Cortex of kidney (tissue), 1 donor: ENCODE results near the gene FRMD4A.
"Not testable (repeated sequence)": the region's sequence is repeated elsewhere in the genome, so short reads cannot be mapped to it uniquely, and the experiment has no call there.

Experiments used
- DNase-seq: peaks from one replicate; lab custom pipeline; 2025; lab: John Stamatoyannopoulos, UW

Gene FRMD4A

DNA sequence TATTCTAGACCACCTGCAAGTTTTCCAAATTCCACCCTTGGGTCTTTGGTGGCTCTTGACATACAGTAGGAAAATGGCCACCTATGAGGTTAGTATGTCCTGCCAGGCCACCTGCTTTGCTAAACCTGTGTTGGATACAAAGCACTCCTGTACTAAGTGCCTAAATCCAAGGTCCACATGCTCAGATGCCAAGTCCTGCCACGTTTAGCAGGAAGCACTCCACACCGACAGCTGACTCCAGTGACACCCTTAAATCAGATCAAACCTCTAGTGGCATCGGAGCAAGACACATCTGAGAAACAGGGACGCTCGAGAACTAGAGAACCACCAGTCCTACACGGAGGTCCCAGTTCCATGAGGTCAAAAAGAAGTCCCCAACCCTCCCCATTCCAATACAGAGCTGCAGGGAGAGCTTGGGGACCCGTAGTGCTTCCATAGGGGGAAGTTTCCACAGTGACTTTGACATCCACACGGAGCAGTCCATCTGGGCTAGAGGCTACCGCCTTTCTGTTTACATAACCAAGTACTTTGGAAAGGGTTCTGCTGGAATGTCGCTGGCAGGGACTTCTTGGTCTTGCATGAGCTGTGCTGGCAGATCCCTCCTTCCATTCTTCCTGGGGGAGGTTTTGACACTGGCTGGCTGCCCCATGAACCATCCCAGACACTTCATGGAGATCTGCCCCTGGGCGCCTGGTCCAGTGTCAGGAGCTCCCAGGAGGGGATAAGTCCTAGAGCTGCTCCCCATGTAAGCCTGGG, 453.4 kb downstream of the FRMD4A start:
- DNase-seq: no peak

DNA sequence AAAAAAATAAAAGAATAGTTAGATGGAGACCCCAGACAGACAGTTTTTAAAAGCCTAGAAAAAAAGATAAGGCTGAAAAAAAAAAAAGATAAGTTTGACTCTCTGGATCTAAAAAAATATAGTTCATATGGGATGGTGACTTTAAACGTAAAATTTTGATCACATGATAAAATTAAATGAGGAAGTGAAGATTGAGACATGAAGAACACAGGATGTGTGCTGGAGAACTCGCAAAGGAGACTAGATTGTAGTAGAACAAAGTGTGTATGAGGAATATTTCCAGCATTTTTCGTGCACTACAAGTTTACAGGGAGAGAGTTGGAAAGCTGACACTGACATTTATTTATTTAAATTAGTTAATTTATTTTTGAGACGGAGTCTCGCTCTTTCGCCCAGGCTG, 457.5 kb downstream of the FRMD4A start:
- DNase-seq: no peak

DNA sequence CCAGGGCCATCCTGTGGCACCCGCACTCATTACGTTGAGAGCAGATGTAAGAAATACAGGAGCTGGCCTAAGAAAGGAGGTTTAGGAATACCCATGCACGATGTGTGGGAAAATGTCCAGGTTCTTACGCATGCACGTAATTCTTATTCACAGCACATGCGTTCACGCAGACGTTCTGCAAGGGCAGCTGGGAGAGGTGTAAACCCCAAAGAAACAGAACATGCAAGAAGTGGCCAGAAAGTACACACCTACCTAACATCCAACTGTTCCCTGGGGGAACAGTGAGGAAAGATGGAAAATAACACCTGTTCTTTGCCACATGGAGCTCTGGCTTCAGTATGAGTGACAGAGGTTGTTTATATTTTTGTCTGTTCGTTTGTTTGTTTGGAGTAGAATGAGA, 458.3 kb downstream of the FRMD4A start:
- no peak for DNase-seq

DNA sequence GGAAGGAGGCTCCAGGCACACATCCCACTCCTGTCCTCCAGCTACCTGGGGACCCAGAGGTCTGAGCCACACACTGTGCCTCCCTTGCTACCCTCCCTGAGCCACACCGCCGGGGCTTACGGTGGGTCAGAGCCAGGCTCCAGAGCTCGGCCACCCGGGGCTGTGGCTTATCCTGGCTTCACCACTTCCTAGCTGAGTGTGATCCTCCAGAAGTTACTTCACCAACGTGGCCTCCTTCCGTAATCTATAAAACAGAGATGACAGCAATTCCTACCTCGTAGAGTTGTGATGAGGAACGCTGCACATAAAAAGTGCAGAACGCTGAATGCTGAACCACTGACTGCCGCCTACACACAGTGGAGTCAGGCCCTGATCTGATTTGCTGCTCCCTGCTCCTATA, 458.9 kb downstream of the FRMD4A start:
- DNase-seq: no peak

DNA sequence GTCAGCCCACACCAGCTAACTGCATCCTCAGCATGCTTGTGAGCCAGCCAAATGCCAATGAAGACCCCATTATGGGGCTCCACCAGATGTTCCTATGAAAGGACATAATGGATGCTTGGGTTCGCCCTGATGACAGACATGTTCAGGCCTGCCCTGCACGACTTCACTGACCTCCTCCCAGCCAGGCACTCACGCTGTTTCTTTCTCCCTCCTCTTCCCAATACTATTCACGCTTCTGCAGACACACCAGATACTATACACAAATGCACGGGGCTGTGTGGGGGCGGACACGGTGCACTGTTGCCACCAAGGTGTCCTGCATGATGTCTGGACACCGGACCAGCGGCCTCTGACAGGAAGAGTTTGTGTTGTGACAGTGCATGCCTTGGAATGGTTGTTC, 459.7 kb downstream of the FRMD4A start:
- DNase-seq: no peak

DNA sequence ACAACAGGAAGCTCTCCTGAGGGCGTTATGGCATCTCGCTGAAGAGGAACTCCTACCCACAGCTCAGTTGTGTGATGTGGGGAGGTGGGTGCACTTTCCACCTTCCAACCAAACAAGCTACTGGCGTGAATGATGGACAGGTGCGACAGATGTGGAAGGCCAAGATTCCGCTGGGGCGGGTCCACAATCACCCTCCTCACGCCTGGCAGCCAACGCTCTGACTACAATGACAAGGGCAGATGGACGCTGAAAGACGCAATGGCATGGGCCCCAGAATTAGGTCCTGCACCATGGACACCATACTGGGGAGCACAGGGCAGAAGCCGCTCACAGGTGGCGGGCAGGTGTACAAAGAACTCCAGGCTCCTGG, 461.4 kb downstream of the FRMD4A start:
- no peak for DNase-seq

DNA sequence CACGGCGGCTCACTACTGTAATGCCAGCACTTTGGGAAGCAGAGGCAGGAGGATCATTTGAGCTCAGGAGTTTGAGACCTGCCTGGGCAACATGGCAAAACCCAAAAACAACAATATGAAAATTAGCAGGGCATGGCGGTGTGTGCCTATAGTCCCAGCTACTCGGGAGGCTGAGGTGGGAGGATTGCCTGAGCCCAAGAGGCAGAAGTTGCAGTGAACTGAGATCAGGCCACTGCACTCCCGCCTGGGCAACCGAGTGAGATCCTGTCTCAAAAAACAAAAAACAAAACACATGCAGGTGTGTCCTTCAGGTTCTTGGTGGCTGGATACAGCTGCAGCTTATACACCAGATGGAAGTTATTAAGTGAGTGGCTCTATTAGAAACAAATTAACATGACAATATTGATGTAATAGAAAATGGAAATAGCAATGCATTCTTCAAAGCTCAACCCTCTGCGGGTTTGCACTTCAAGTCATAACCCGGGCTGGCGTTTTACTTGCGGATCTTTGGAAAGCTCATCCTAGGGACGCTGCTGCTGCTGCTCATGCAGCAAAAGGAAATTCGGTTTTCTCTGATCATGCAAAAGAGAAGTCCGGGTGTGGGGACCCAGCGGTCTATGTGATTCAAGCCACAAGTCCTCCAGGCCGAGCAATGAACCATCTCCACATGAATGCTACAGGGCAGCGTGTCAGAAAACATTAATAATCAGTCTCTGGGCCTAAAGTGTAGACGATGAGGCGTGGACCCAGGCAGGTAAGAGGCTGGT, 462.0 kb downstream of the FRMD4A start:
- DNase-seq: no peak

DNA sequence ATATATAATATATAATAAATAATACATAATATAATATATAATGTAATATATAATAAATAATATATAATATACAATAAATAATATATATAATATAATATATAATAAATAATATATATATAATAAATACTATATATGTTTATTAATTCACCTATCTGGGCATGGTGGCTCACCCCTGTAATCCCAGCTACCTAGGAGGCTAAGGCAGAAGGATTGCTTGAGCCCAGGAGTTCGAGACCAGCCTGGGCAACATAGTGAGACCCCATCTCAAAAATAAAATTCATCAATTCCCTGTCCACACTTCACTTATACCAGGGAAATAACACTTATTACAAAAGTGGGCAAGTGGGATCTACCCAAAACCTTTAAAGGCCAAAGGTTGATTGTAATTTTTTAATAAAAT, 462.9 kb downstream of the FRMD4A start:
- no peak for DNase-seq

DNA sequence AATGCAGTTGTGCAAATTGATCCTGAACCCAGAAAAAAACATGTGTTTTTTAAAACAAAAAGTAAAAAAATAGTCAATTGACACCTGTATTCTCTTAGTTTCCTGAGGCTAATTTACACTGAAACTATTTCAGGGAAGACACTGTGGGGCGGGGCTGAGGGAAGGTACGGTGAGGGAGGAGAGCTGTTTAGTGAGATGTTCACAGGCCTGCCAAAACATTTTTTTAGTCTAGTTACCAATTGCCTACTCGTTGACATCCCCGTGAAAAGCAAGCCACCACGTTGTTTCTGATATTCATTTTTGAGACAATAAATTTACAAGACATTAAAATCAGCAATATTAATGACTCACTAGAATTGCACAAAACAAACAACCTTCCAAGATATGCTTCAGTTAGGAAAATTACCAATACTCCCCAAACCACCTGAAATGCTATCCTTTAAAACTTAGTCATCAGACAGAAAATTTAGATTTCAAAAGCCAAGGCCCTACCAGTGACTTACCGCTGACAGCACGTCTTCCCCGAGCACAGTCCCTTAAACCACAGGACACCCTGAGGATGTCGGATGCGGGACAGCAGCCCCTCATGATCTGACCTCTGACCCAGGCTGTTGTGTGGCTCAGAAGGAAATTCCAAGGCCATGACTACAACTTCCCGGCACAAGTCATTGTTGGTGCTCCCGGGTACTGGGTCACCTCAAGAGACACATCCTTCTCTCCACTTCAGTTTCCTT, 464.8 kb downstream of the FRMD4A start:
- no peak for DNase-seq

DNA sequence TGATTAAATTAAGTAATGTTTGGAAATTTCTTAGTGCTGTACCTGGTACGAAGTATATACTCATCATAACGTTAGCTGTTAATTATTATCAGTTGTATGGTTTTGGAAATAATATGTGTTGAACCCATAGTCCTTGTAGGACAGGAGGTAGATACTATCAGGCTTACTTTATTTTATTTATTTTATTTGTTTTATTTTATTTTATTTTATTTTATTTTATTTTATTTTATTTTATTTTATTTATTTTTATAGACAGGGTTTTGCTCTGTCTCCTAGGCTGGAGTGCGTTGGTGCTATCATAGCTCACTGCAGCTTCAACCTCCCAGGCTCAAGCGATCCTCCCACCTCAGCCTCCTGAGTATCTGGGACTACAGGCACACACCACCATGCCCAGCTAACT, 465.5 kb downstream of the FRMD4A start:
- not testable (repeated sequence) for DNase-seq

DNA sequence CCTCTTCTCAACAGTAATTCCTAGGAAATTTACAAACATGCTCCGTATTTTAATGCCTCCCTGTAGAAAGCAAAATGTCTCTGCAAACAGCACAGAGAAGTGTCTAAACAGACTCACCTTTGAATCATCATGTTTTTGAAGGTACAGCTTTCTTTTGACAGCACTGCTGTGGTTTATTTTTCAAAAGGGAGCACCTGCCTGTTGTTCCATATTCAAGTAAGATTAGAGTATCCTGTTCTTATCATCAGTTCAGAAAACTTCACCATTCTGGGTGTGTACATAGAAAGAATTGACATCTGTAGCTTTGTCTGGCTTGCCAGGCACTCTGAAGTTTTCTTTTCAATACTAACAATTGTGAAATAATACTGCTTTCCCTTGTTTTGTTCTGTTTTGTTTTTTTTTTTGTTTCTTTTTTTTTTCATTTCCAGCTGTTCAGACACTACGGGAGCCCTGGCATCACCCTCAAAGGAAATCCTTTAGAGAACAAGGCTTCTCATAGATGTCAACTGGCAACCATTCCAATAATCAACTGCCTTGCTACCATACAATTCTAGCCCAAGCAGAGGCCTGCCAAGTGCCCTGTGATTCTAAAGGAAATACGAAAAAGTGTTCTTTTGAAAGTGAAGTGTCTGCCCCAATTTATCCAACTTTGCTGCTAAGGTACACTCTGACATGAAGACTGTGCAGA, 468.0 kb downstream of the FRMD4A start:
- no peak for DNase-seq

DNA sequence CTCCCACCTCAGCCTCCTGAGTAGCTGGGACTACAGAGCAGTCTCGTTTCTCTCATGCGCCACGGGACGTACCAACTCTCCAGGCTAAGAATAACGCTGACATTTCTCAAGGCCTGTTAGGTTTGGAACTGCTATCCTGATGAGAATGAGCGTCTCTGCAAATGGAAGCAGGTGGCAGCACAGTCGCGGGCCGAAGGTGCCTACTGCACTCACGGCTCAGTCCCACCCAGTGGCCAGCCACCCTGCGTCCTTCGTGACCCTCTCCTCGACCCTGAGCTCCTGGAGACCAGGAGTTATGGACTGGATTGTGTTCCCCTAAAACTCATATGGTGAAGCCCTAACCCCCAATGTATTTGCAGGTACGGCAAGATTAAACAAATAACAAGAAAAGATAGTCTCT, 469.8 kb downstream of the FRMD4A start:
- DNase-seq: no peak

DNA sequence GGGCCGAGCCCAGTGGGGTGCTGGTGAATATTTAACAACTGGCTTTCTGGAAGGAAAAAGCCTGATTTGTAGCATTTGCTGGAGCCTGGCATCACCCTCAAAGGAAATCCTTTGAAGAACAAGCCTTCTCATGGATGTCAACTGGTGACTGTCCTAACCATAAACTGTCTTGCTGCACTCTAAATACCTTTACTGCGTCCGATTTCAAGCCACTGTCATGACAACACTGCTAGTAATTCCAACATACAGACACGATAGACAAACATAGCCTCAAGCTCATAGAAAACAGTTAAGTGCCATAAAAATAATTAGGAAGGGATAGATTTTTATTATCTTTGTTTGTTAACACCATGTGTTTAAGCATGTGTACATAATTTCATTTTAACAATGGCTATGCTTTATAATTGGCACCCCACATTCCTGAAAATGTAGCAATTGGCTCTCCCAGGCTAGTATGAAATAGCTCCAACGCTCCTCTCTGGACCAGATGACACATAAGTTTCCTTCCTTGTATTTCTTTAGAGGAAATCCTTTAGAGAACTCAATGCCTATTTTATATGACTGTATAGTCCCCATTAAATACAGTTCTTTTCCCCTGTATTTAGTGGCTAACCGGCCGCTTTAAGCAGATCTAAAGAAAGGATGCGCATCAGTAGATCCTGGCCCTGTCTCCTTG, 470.6 kb downstream of the FRMD4A start:
- no peak for DNase-seq

DNA sequence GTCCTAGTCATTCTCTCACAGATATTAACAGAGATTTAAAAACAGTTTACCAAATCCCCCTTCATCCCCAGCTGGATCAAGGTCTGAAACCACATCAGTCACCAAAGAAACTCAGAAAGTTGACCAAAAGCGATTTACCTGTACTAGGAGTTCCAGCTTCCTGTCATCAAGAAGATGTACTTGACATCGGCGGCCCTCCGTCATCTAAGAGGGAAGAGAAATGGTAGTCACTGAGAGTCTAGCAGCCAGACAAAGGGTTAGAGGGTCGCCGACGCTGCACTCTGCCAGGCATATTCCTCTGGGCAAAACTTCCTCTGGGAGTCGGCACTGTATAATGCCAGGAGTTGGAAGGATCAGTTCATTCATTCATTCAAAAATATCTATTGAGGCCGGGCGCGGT, 472.0 kb downstream of the FRMD4A start:
- DNase-seq: no peak

DNA sequence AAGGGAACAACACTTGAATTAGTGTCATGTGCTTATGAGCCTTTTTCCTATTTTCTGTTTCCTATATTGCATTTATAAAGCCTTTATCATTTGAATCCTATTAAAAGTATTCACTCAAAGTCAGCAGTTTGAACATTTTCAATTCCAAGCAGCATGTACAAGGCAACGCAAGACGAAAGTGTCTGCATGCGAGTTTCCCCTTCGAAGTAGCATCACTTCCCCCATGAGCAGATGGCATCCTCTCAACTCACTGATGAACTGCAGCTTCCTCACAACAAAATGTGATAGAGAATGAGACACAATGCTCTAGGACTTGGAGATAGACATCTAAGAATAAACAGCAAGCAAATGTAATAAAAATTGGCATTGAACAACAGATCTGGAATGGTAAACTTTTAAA, 473.3 kb downstream of the FRMD4A start:
- no peak for DNase-seq

DNA sequence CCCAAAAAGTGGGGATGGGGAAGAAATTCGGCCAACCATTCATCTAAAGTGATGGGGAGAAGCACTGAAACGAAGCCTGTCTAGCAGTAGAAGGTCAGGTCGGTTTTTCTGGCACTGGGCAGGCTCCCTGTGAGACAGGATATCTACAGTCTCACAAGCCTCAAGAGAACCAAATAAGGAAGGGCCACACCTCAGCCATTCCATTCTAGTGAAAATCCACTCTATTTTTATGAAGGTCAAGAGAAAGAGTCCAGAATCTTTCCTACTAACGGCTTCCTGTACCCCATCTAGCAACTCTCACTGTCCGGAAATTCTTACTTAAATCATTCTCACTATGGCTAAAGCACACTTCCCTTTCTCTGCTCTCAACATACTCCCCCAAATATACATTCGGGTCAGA, 476.9 kb downstream of the FRMD4A start:
- no peak for DNase-seq

DNA sequence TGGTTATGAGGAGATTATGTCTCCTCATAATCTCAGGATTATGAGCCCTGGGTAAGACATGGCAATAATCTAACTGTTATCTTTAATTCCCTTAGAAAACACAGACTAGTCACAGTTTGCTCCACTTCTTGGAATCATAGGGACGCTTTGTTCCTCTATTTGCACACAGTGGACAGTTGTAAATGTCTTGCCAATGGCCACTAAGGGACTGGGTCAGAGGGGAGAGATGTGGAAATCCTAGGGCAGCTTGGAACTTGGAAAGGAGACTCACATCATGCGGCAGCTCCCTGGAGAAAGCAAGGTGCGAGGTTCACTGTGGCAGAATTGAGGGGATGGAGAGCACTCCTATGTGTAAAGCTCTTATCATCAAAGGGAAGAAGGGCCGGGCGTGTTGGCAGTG, 477.9 kb downstream of the FRMD4A start:
- DNase-seq: no peak

DNA sequence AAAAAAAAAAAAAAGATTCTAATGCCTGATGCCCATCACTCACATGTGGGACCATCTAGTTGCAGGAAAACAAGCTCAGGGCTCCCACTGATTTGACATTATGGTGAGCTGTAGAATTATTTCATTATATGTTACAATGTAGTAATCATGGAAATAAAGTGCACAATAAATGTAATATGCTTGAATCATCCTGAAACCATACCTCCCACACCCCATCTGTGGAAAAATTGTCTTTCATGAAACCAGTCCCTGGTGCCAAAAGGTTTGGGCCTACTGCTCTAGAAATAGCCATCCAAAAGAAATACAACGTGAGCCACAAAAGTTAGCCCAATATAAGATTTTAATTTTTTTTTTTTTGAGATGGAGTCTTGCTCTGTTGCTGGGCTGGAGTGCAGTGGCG, 478.8 kb downstream of the FRMD4A start:
- no peak for DNase-seq

DNA sequence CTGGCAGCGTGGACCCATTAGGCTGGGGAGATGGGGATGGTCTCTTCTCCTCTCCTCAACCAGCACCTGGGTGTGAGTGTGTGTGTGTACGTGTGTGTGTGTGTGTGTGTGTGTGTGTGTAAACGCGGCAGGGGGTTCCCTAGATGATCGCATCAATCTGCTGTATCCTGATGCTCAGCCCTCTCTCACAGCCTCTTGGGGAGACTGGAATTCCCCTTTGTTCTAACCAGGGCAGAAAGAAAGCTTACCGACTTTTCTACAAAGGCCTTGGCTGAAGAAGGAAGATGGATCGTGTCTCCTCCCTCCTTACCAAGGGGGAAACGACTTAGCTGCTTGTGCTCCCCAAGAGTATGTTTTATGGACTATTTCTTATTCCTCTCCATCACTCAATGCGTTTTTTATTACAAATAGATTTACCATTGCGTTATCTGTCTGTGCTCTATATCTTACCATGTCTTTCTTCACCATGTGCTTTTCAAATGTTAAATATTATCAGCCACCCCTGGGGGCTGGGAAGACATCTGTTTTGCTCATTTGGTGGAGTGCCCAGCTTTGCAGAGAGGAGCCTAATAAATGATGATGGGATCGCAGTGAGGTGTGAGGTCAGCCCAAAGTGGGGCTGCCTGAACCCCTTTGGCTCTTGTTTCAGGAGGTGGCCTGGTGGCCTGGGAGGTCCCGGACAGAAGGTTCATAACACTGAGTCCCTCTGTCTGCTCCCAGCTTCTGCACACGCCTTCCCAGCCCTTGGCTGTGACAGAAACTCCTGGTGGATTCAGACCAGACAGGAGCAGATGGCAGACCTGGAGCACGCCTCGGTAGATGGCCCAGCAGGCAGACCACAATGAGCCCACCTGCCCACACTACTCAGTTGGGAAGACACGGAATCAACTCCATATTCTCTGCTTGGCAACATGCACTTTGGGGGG, 481.9 kb downstream of the FRMD4A start:
- DNase-seq: no peak

DNA sequence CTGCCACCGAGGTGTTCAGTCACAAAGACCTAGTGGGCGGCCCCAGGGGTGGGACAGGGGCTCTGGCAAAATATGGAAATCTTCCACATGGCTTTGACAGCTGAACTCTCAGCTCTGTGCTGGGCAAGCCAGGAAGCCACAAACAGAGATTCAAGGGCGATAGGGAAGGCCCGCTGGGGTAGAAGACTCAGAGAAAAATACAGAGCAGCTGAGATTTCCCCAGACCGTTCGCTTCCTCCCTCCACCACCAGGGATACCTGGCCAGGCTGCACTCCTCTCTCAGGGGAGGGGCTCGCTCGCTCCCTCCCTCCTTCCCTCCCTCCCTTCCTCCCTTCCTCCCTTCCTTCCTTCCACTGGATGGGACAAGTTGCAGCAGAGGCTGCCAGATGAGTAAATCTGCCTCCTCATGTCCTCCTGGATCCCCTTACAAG, 483.5 kb downstream of the FRMD4A start:
- no peak for DNase-seq

DNA sequence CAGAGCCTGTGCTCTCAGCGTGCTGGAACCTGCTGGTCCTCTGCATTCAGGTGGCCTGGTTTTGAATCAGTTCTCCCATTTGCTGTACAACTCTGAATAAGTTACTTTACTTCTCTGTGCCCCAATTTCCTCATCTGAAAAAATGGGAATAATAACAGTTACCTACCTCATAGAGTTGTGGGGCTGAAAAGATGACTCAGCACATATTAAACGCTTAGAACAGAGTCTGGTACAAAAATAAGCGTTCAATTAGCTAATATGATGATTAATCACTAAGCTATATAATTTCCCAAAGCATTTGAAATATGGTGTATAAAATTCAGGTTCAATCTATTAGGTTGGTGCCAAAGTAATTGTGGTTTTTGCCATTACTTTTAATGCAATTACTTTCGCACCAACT, 484.8 kb downstream of the FRMD4A start:
- DNase-seq: no peak
